H9 (cell line): ENCODE results near the gene TMLHE. TPM values are rescaled to one million over a fixed set of nuclear protein-coding genes. Genes with fewer than 3 reads are reported as not detected.

Experiments
- DNase-seq: peaks from one replicate; pipeline ENCODE4 v3.0.0-alpha.2; 2017
- H2AFZ ChIP-seq: one replicate; pipeline ENCODE4 v1.6.1; 2013; ENCODE audit warnings: mild to moderate bottlenecking, low read length, control low read depth, moderate library complexity
- H2AK5ac ChIP-seq: 2 replicates; pipeline ENCODE4 v1.6.1; 2013; ENCODE audit warnings: low read length, control low read depth, mixed read lengths; ENCODE audit not compliant: insufficient read length
- H2BK120ac ChIP-seq: one replicate; pipeline ENCODE4 v1.6.1; 2013; ENCODE audit warnings: low read depth, mild to moderate bottlenecking, low read length, control low read depth, inconsistent platforms; ENCODE audit not compliant: poor library complexity, severe bottlenecking
- H2BK12ac ChIP-seq: 2 replicates; pipeline ENCODE4 v1.6.1; 2013; ENCODE audit warnings: low read length, control low read depth, mixed read lengths, low read depth; ENCODE audit not compliant: insufficient read length
- H2BK15ac ChIP-seq: 2 replicates; pipeline ENCODE4 v1.6.1; 2013; ENCODE audit warnings: low read depth, low read length, control low read depth
- H2BK20ac ChIP-seq: one replicate; pipeline ENCODE4 v1.6.1; 2013; ENCODE audit warnings: low read depth, mild to moderate bottlenecking, low read length, control low read depth, inconsistent platforms; ENCODE audit not compliant: poor library complexity, severe bottlenecking
- H2BK5ac ChIP-seq: 2 replicates; pipeline ENCODE4 v1.6.1; 2013; ENCODE audit warnings: low read length, control low read depth, mixed read lengths; ENCODE audit not compliant: insufficient read length
- H3K14ac ChIP-seq: 2 replicates; pipeline ENCODE4 v1.6.1; 2013; ENCODE audit warnings: low read length, control low read depth; ENCODE audit not compliant: insufficient read depth
- H3K18ac ChIP-seq: 2 replicates; pipeline ENCODE4 v1.6.1; 2013; ENCODE audit warnings: low read depth, mild to moderate bottlenecking, mixed read lengths, low read length, control low read depth; ENCODE audit not compliant: insufficient read length
- H3K23ac ChIP-seq: 2 replicates; pipeline ENCODE4 v1.6.1; 2013; ENCODE audit warnings: low read length, control low read depth, mixed read lengths, low read depth; ENCODE audit not compliant: insufficient read length
- H3K23me2 ChIP-seq: 2 replicates; pipeline ENCODE4 v1.6.1; 2013; ENCODE audit warnings: low read depth, mild to moderate bottlenecking, mixed read lengths, low read length, control low read depth; ENCODE audit not compliant: insufficient read length, poor library complexity, severe bottlenecking
- H3K27ac ChIP-seq: 2 replicates; pipeline ENCODE4 v1.5.1; 2013; ENCODE audit warnings: low read length, control low read depth, mixed read lengths, low read depth; ENCODE audit not compliant: insufficient read length
- H3K27me3 ChIP-seq: 2 replicates; pipeline ENCODE4 v1.6.1; 2013; ENCODE audit warnings: low read length, control low read depth, inconsistent platforms; ENCODE audit not compliant: insufficient read depth
- H3K4ac ChIP-seq: 2 replicates; pipeline ENCODE4 v1.6.1; 2013; ENCODE audit warnings: low read depth, mild to moderate bottlenecking, control low read depth, inconsistent platforms, low read length, moderate library complexity
- H3K4me1 ChIP-seq: 2 replicates; pipeline ENCODE4 v1.6.1; 2013; ENCODE audit warnings: low read length, control low read depth, inconsistent platforms; ENCODE audit not compliant: insufficient read depth
- H3K4me2 ChIP-seq: 2 replicates; pipeline ENCODE4 v1.6.1; 2013; ENCODE audit warnings: low read length, control low read depth, mixed read lengths; ENCODE audit not compliant: insufficient read length, insufficient read depth
- H3K56ac ChIP-seq: 2 replicates; pipeline ENCODE4 v1.6.1; 2013; ENCODE audit warnings: low read depth, mild to moderate bottlenecking, mixed read lengths, low read length, control low read depth; ENCODE audit not compliant: insufficient read length
- H3K79me1 ChIP-seq: 2 replicates; pipeline ENCODE4 v1.6.1; 2013; ENCODE audit warnings: low read depth, mild to moderate bottlenecking, moderate library complexity, low read length, control low read depth, inconsistent platforms; ENCODE audit not compliant: insufficient read depth, poor library complexity, severe bottlenecking
- H3K79me2 ChIP-seq: 2 replicates; pipeline ENCODE4 v1.6.1; 2013; ENCODE audit warnings: low read length, control low read depth, inconsistent platforms; ENCODE audit not compliant: insufficient read depth
- H3K9ac ChIP-seq: 2 replicates; pipeline ENCODE4 v1.6.1; 2013; ENCODE audit warnings: low read length, control low read depth, mixed read lengths; ENCODE audit not compliant: insufficient read length; ENCODE audit errors: extremely low read depth
- H3K9me3 ChIP-seq: one replicate; pipeline ENCODE4 v1.6.1; 2013; ENCODE audit warnings: low read depth, low read length, inconsistent platforms; ENCODE audit not compliant: control insufficient read depth
- H3T11ph ChIP-seq: one replicate; pipeline ENCODE4 v1.6.1; 2013; ENCODE audit warnings: mild to moderate bottlenecking, low read length, control low read depth, inconsistent platforms
- H4K20me1 ChIP-seq: one replicate; pipeline ENCODE4 v1.6.1; 2013; ENCODE audit not compliant: control insufficient read depth, insufficient read length, insufficient read depth
- H4K5ac ChIP-seq: 2 replicates; pipeline ENCODE4 v1.6.1; 2013; ENCODE audit warnings: low read depth, mild to moderate bottlenecking, mixed read lengths, low read length, control low read depth; ENCODE audit not compliant: insufficient read length
- H4K8ac ChIP-seq: replicated peaks from 2 replicates; pipeline ENCODE4 v1.6.1; 2013; ENCODE audit warnings: low read length, control low read depth, mixed read lengths, low read depth; ENCODE audit not compliant: insufficient read length
- H4K91ac ChIP-seq: 2 replicates; pipeline ENCODE4 v1.6.1; 2013; ENCODE audit warnings: low read depth, mild to moderate bottlenecking, moderate library complexity, mixed read lengths, low read length, control low read depth; ENCODE audit not compliant: insufficient read length
- H3K27ac Mint-ChIP-seq, 3 experiments: 2 replicates in 2 of 3; 3 replicates in 1 of 3; pipeline ENCODE4 v1.8.0; 2020 to 2021; ENCODE audit warnings: mixed read lengths in 3 of 3, mild to moderate bottlenecking in 1 of 3, moderate library complexity in 1 of 3
- H3K27me3 Mint-ChIP-seq: 2 replicates; pipeline ENCODE4 v1.8.0; 2021; ENCODE audit warnings: low read depth, mild to moderate bottlenecking, moderate library complexity, mixed read lengths
- H3K36me3 Mint-ChIP-seq, 3 experiments: 2 replicates in 2 of 3; 3 replicates in 1 of 3; pipeline ENCODE4 v1.8.0; 2020 to 2021; ENCODE audit warnings: low read depth in 3 of 3, mixed read lengths in 3 of 3; ENCODE audit not compliant: insufficient read depth in 1 of 3
- H3K4me1 Mint-ChIP-seq, 2 experiments: 2 replicates each; pipeline ENCODE4 v1.8.0; 2020; ENCODE audit warnings: mixed read lengths in 2 of 2
- H3K4me3 Mint-ChIP-seq, 2 experiments: 2 replicates in 1 of 2; 3 replicates in 1 of 2; pipeline ENCODE4 v1.8.0; 2020 to 2021; ENCODE audit warnings: mild to moderate bottlenecking in 2 of 2, mixed read lengths in 2 of 2, moderate library complexity in 1 of 2
- H3K9me3 Mint-ChIP-seq, 2 experiments: 2 replicates in 1 of 2; 3 replicates in 1 of 2; pipeline ENCODE4 v1.8.0; 2020; ENCODE audit warnings: mild to moderate bottlenecking in 2 of 2, mixed read lengths in 2 of 2, moderate library complexity in 1 of 2
- total RNA-seq: library from RNA; stranded (reverse); gene quantifications from 2 replicates; pipeline ENCODE4 v1.2.1, GENCODE V29; 2021
- TF ChIP-seq, protein P1 (sequence below): fragments of 200-600 bp; sonication (generic); conservative IDR thresholded peaks from 3 replicates; pipeline ENCODE4 v1.8.0; 2021; ENCODE audit warnings: antibody characterized with exemption, mild to moderate bottlenecking

TMLHE gene
- total RNA-seq, 1 experiment from 2014 or later = 14.2 TPM

DNA sequence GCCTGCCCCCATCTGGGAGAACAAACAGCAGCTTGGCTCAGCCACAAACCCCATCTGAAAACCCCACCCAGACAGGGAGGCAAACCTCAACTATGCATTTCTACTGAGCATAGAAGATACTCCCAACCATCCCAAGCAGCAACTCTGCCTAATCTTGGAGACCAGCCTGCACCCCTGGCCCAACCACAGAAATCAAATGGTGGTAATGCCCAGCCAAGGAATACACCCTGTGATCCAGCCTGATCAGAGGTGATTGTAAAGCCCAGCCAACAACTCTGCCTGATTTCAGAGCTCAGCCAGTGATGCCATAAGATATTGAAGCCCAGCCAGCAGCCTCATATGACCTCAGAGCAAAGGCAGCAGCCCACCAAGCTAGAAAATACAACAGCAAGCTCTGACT lies 19.8 kb downstream of the TMLHE start:
- Histone ChIP-seq H3K4me2 (no peak overlapping the region), H2BK120ac (no peak overlapping the region), H2AFZ (no peak overlapping the region), H2BK20ac (no peak overlapping the region), H3K79me1 (no peaks in the 10 kb centered on the region), H3K56ac (no peak overlapping the region), H3K79me2 (no peaks in the 10 kb centered on the region), H3K23me2 (no peaks in the 10 kb centered on the region), H2BK12ac (no peak overlapping the region), H3K14ac (no peak overlapping the region), H3K23ac (no peak overlapping the region), H2BK5ac (no peak overlapping the region), H4K8ac (no peak overlapping the region), H3K9me3 (peaks cover 30% of the 10 kb centered on the region), H2BK15ac (no peak overlapping the region), H3K4ac (no peak overlapping the region), H4K91ac (no peak overlapping the region), H3K9ac (no peak overlapping the region), H3T11ph (no peak overlapping the region), H3K4me1 (no peaks in the 10 kb centered on the region), H3K18ac (no peak overlapping the region), H3K27me3 (no peaks in the 10 kb centered on the region), H4K20me1 (no peaks in the 10 kb centered on the region), H4K5ac (no peak overlapping the region), H3K27ac (no peak overlapping the region), H2AK5ac (no peak overlapping the region)
- no peak overlapping the region for H3K4me3 Mint-ChIP-seq
- H3K27ac Mint-ChIP-seq = no peak overlapping the region
- H3K4me1 Mint-ChIP-seq = peaks cover 0 to 4% of the 10 kb centered on the region in 2 experiments; a peak in 2 of 4 replicates
- H3K9me3 Mint-ChIP-seq = peaks cover 64 to 68% of the 10 kb centered on the region in 2 experiments
- H3K27me3 Mint-ChIP-seq = no peaks in the 10 kb centered on the region
- peaks cover 8 to 14% (median 12%) of the 10 kb centered on the region in 3 experiments for H3K36me3 Mint-ChIP-seq
- TF ChIP-seq, protein P1, sequence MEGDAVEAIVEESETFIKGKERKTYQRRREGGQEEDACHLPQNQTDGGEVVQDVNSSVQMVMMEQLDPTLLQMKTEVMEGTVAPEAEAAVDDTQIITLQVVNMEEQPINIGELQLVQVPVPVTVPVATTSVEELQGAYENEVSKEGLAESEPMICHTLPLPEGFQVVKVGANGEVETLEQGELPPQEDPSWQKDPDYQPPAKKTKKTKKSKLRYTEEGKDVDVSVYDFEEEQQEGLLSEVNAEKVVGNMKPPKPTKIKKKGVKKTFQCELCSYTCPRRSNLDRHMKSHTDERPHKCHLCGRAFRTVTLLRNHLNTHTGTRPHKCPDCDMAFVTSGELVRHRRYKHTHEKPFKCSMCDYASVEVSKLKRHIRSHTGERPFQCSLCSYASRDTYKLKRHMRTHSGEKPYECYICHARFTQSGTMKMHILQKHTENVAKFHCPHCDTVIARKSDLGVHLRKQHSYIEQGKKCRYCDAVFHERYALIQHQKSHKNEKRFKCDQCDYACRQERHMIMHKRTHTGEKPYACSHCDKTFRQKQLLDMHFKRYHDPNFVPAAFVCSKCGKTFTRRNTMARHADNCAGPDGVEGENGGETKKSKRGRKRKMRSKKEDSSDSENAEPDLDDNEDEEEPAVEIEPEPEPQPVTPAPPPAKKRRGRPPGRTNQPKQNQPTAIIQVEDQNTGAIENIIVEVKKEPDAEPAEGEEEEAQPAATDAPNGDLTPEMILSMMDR = no peak
- DNase-seq = no peak
